ENCODE results near the gene GALNT3.

The GALNT3 gene

GRCh38 chr2:165796819-165797530 lies 2.9 kb upstream of the GALNT3 start:
- TF ChIP-seq CTCF (conservative IDR thresholded peaks at IDR 0.05; ENCODE audit: low read length) = no peak
- no peak for DNase-seq (ENCODE audit: low read depth)
- no peak overlapping the region for H3K4me3 ChIP-seq (ENCODE audit: low read length)

GRCh38 chr2:165796129-165796528 lies 2.1 kb upstream of the GALNT3 start:
- H3K4me3 ChIP-seq (ENCODE audit: low read length) = no peak overlapping the region
- TF ChIP-seq CTCF (conservative IDR thresholded peaks at IDR 0.05; ENCODE audit: low read length) = no peak
- no peak for DNase-seq (ENCODE audit: low read depth)

GRCh38 chr2:165795011-165795410 lies 964 bp upstream of the GALNT3 start:
- DNase-seq (ENCODE audit: low read depth) = no peak
- H3K4me3 ChIP-seq (ENCODE audit: low read length) = no peak overlapping the region
- TF ChIP-seq CTCF (conservative IDR thresholded peaks at IDR 0.05; ENCODE audit: low read length) = no peak

- H3K4me3 ChIP-seq (ENCODE audit: low read length) = peak overlapping the region; percentile 52
- no peak for TF ChIP-seq CTCF (conservative IDR thresholded peaks at IDR 0.05; ENCODE audit: low read length)
- DNase-seq (ENCODE audit: low read depth) = peak; percentile 26
Measured at GRCh38 chr2:165794536-165794928, 485 bp upstream of the GALNT3 start.

GRCh38 chr2:165793161-165793778 lies 777 bp downstream of the GALNT3 start:
- peak overlapping the region; percentile 52 for H3K4me3 ChIP-seq (ENCODE audit: low read length)
- DNase-seq (ENCODE audit: low read depth) = no peak
- TF ChIP-seq CTCF (conservative IDR thresholded peaks at IDR 0.05; ENCODE audit: low read length) = no peak

- DNase-seq (ENCODE audit: low read depth) = no peak
- no peak overlapping the region for H3K4me3 ChIP-seq (ENCODE audit: low read length)
- no peak for TF ChIP-seq CTCF (conservative IDR thresholded peaks at IDR 0.05; ENCODE audit: low read length)
Measured at GRCh38 chr2:165792104-165792454, 2.0 kb downstream of the GALNT3 start.

- TF ChIP-seq CTCF (conservative IDR thresholded peaks at IDR 0.05; ENCODE audit: low read length) = no peak
- peak; percentile 5 for DNase-seq (ENCODE audit: low read depth)
- no peak overlapping the region for H3K4me3 ChIP-seq (ENCODE audit: low read length)
Measured at GRCh38 chr2:165791421-165792103, 2.5 kb downstream of the GALNT3 start.

Data from AG10803 (cell line).